Cardiac muscle cell (in vitro differentiated cells and primary cell): ENCODE results near the gene PLD2. TPM values are rescaled to one million over a fixed set of nuclear protein-coding genes. Genes with fewer than 3 reads are reported as not detected.
A peak's percentile ranks its signal among the peaks of the same experiment; 100 is the strongest.

Experiments used
- DNase-seq, 2 donors: peaks; one replicate each; pipeline versions ENCODE4 v3.0.0 to v3.0.0-alpha.2; 2010 to 2017; ENCODE audit warnings: low read depth in 1 of 2, low spot score in 1 of 2
- H3K27ac ChIP-seq: fragments of 200-600 bp; sonication (generic); 2 replicates; pipeline ENCODE4 v1.5.1; 2016
- H3K27me3 ChIP-seq: fragments of 200-600 bp; sonication (generic); 2 replicates; pipeline ENCODE4 v1.6.0; 2016; ENCODE audit warnings: control low read depth
- H3K36me3 ChIP-seq: fragments of 200-600 bp; sonication (generic); 2 replicates; pipeline ENCODE4 v1.5.1; 2016; ENCODE audit warnings: control low read depth
- H3K4me1 ChIP-seq: fragments of 200-600 bp; sonication (generic); 2 replicates; pipeline ENCODE4 v1.8.1; 2017; ENCODE audit warnings: low read depth, mild to moderate bottlenecking, mixed run types
- H3K4me3 ChIP-seq: fragments of 200-600 bp; sonication (generic); 2 replicates; pipeline ENCODE4 v1.5.1; 2016; ENCODE audit warnings: mild to moderate bottlenecking
- H3K9me3 ChIP-seq: fragments of 200-600 bp; sonication (generic); 2 replicates; pipeline ENCODE4 v1.5.1; 2017; ENCODE audit warnings: low read depth, mild to moderate bottlenecking, control low read depth
- polyA plus RNA-seq: library from polyadenylated mRNA; unstranded; fragments of >200 nt; fragmentation: Nextera tagmentation; extraction: Ambion mirVana; gene quantifications from 2 replicates; pipeline ENCODE4 v1.2.1, GENCODE V29; 2016
- total RNA-seq: library from RNA; depleted of rRNA; stranded (reverse); fragments of >200 nt; gene quantifications from 2 replicates; pipeline ENCODE4 v1.2.3, GENCODE V29; 2016
- TF ChIP-seq, protein P1 (sequence below): IDR thresholded peaks from 2 replicates; pipeline ENCODE4 v1.5.1; 2012; ENCODE audit warnings: low read depth, mild to moderate bottlenecking, low read length

Gene PLD2
- total and polyA plus RNA-seq, 2 experiments from 2014 or later: 15.0 to 16.8 TPM

DNA sequence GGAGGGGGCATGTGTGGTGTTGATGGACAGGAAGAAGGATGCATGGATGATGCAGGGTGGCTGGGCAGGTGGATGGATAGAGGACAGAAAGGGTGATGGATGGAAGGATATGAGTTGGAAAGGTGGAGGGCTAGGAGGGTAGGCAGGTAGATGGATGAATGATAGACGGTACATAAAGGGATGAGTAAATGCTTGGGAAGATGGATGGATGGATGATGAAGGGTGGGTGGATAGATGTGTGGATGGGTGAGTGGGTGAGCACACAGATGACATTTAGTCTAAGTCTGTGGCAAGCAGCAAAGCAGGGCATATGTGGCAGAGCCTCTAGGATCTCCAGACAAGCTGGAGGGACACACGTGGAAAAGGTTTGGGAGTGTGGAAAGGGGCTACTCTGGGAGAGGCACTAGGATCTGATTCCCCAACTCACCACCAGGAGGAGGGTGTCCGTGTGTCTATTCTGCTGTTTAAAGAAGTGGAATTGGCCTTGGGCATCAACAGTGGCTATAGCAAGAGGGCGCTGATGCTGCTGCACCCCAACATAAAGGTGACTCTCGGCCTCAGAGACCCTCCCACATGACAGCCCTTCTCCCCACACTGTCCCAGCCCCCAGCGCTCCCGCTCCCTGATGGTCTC, 8.2 kb downstream of the PLD2 start:
- Histone ChIP-seq H3K4me3 (no peak overlapping the region), H3K27ac (no peak overlapping the region), H3K36me3 (peaks cover 3% of the 10 kb centered on the region), H3K9me3 (no peaks in the 10 kb centered on the region), H3K27me3 (no peaks in the 10 kb centered on the region), H3K4me1 (peaks cover 9% of the 10 kb centered on the region)
- TF ChIP-seq, protein P1, sequence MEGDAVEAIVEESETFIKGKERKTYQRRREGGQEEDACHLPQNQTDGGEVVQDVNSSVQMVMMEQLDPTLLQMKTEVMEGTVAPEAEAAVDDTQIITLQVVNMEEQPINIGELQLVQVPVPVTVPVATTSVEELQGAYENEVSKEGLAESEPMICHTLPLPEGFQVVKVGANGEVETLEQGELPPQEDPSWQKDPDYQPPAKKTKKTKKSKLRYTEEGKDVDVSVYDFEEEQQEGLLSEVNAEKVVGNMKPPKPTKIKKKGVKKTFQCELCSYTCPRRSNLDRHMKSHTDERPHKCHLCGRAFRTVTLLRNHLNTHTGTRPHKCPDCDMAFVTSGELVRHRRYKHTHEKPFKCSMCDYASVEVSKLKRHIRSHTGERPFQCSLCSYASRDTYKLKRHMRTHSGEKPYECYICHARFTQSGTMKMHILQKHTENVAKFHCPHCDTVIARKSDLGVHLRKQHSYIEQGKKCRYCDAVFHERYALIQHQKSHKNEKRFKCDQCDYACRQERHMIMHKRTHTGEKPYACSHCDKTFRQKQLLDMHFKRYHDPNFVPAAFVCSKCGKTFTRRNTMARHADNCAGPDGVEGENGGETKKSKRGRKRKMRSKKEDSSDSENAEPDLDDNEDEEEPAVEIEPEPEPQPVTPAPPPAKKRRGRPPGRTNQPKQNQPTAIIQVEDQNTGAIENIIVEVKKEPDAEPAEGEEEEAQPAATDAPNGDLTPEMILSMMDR: peak; percentile 7
- DNase-seq: no peak

DNA sequence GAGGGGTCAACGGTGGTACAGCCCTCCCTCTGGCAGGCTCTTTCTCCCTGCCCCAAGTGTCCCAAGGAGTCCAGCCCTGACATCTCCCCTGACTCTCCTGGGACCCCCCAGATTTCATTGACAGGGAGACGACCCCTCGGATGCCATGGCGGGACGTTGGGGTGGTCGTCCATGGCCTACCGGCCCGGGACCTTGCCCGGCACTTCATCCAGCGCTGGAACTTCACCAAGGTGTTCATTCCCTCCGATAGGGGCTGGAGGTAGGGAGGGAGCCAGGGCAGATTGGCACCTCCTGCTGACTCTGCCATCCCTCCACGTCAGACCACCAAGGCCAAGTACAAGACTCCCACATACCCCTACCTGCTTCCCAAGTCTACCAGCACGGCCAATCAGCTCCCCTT, 9.9 kb downstream of the PLD2 start:
- Histone ChIP-seq H3K4me1 (peaks cover 9% of the 10 kb centered on the region), H3K27me3 (no peaks in the 10 kb centered on the region), H3K9me3 (no peaks in the 10 kb centered on the region), H3K27ac (no peak overlapping the region), H3K36me3 (peaks cover 3% of the 10 kb centered on the region), H3K4me3 (no peak overlapping the region)
- no peak for DNase-seq
- TF ChIP-seq, protein P1: no peak

DNA sequence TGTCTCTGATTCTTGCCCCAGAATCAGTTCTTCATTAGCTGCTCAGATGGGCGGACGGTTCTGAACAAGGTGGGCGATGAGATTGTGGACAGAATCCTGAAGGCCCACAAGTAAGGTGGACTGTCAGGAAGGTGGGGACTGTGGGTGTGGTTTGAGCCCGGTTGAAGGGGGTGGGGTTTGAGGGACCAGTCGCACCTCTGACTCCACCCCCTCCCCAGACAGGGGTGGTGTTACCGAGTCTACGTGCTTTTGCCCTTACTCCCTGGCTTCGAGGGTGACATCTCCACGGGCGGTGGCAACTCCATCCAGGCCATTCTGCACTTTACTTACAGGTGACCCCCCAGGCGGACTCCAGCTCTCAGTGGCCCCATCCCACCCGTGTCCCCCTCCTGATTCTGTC, 11.3 kb downstream of the PLD2 start:
- H3K4me3 ChIP-seq: no peak overlapping the region
- no peaks in the 10 kb centered on the region for H3K9me3 ChIP-seq
- no peaks in the 10 kb centered on the region for H3K27me3 ChIP-seq
- no peaks in the 10 kb centered on the region for H3K4me1 ChIP-seq
- DNase-seq: no peak
- no peak overlapping the region for H3K27ac ChIP-seq
- TF ChIP-seq, protein P1: no peak
- H3K36me3 ChIP-seq: peaks cover 3% of the 10 kb centered on the region

DNA sequence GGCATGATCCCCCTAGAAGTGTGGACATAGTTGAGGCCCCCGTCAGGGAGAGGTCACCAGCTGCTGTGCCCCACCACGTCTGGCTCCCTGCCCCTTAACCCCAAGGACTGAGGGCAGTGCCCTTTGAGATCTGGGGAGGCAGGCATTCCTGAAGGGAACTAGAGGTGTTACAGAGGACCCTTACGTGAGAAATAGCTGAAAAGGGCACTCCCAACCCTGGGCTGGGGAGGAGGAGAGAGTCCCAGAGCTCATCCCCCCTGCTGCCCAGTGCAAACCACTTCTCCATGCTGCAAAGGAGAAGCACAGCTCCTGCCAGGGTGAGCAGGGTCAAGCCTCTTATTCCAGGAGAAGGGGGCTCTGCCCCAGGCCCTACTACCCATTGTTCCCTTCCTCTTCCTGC, 15.9 kb downstream of the PLD2 start:
- H3K9me3 ChIP-seq: no peaks in the 10 kb centered on the region
- DNase-seq: no peak
- H3K36me3 ChIP-seq: no peaks in the 10 kb centered on the region
- no peaks in the 10 kb centered on the region for H3K27me3 ChIP-seq
- no peak overlapping the region for H3K4me3 ChIP-seq
- no peak overlapping the region for H3K27ac ChIP-seq
- TF ChIP-seq, protein P1: no peak
- H3K4me1 ChIP-seq: no peaks in the 10 kb centered on the region

DNA sequence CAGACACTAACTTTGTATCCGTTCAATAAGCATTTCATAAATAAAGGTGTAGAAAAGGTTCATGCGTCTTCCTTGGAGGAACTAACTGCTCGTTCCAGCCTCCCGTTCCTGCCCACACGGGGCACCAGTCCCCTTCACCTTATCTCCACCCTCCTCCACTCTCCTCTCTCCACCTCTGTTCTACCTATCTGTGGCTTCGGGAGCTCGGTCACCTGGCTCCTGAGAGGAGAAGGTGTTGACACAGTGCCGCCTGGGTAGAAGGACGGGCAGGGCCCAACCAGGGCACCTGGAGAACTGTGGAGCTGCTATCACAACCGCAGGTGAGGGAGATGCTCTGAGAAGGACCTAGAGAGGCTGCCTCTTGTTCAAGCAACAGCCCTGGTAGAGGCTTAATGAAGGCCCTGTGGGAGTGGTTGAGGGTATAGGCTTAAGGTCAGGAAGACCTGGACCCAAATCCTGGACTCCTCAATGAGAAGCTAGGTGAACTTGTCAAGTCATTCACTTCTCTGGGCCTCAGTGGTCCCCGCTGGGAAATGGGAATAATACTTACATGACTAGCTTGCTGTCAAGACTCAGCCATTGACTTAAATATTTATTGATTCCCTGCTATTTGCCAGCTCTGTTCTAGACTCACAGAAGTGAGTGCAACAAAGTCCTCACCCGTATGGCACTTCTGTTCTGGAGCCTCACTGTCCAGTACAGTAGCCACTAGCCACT, 16.6 kb downstream of the PLD2 start:
- Histone ChIP-seq H3K4me3 (no peak overlapping the region), H3K4me1 (no peaks in the 10 kb centered on the region), H3K36me3 (no peaks in the 10 kb centered on the region), H3K27me3 (no peaks in the 10 kb centered on the region), H3K9me3 (no peaks in the 10 kb centered on the region), H3K27ac (no peak overlapping the region)
- TF ChIP-seq, protein P1: no peak
- no peak for DNase-seq
